HEK293T (cell line): ENCODE data around the gene UVRAG.

Source experiments
- BHLHE40 ChIP-seq: fragments of 450-650 bp; IDR thresholded peaks from 2 replicates; pipeline ENCODE4 v1.6.1; 2016; ENCODE audit warnings: mild to moderate bottlenecking, moderate library complexity, borderline replicate concordance
- FOXK2 ChIP-seq: fragments of 450-650 bp; IDR thresholded peaks from 2 replicates; pipeline ENCODE4 v1.6.1; 2016; ENCODE audit warnings: mild to moderate bottlenecking
- HDGF ChIP-seq: fragments of 450-650 bp; IDR thresholded peaks from 2 replicates; pipeline ENCODE4 v1.6.1; 2017; ENCODE audit warnings: antibody characterized with exemption, borderline replicate concordance
- NFRKB ChIP-seq: fragments of 450-650 bp; IDR thresholded peaks from 2 replicates; pipeline ENCODE4 v1.6.1; 2016; ENCODE audit warnings: mild to moderate bottlenecking, moderate library complexity
- PKNOX1 ChIP-seq: fragments of 450-650 bp; IDR thresholded peaks from 2 replicates; pipeline ENCODE4 v1.6.1; 2016
- SP1 ChIP-seq: fragments of 450-650 bp; IDR thresholded peaks from 2 replicates; pipeline ENCODE4 v1.6.1; 2017
- TARDBP ChIP-seq: fragments of 450-650 bp; IDR thresholded peaks from 2 replicates; pipeline ENCODE4 v1.6.1; 2016
- ZNF384 ChIP-seq: fragments of 450-650 bp; IDR thresholded peaks from 2 replicates; pipeline ENCODE4 v1.6.1; 2016

GRCh38 chr11:76143274-76143673 lies 328.3 kb downstream of the UVRAG start:
- TF ChIP-seq SP1, result no peak
- no peak for TF ChIP-seq ZNF384
- TF ChIP-seq NFRKB, result no peak
- TF ChIP-seq PKNOX1, result no peak
- no peak for TF ChIP-seq HDGF
- no peak for TF ChIP-seq TARDBP
- TF ChIP-seq BHLHE40, result no peak
- TF ChIP-seq FOXK2, result no peak
